Keratinocyte (primary cell): ENCODE data around the gene RTN4R.

ENCODE experiments used
- EZH2 ChIP-seq: IDR thresholded peaks from one replicate; pipeline ENCODE4 v1.6.1; 2012; ENCODE audit warnings: inconsistent platforms, mild to moderate bottlenecking, low read length, moderate library complexity
- TF ChIP-seq, protein P1 (sequence below), 3 experiments: IDR thresholded peaks in 1 of 3; conservative IDR thresholded peaks in 1 of 3; optimal IDR thresholded peaks in 1 of 3; 2 replicates in 2 of 3; 3 replicates in 1 of 3; pipeline versions ENCODE3 to v1.5.1; 2011; ENCODE audit warnings: low read length in 3 of 3, mild to moderate bottlenecking in 3 of 3, moderate library complexity in 2 of 3, control low read depth in 1 of 3, inconsistent platforms in 1 of 3; ENCODE audit not compliant: insufficient read depth in 2 of 3; ENCODE audit errors: extremely low read depth in 1 of 3

DNA sequence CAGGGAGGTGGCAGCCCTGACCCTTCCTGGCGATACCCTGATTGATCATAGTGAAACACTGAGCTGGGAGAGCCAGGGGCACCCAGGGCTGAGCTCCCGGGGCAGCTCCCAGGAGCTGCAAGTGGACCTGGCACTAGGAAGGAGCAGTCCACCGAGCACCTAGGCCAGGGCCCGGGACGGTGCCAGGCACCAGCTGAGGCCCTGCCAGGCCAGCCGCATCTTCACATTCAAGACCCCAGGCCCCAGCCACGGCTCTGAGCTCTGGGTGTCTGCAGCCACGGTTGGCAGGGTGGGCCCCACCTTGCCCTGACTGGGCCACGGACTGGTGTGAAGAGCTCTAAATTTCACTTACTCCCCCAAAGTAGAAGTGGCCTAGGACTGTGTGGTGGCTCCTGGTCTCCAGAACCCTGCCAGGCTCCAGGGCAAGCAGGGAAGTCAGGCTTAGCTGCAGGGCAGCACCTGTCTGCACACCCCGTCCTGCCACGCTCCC, 58.3 kb downstream of the RTN4R start:
- TF ChIP-seq, protein P1, sequence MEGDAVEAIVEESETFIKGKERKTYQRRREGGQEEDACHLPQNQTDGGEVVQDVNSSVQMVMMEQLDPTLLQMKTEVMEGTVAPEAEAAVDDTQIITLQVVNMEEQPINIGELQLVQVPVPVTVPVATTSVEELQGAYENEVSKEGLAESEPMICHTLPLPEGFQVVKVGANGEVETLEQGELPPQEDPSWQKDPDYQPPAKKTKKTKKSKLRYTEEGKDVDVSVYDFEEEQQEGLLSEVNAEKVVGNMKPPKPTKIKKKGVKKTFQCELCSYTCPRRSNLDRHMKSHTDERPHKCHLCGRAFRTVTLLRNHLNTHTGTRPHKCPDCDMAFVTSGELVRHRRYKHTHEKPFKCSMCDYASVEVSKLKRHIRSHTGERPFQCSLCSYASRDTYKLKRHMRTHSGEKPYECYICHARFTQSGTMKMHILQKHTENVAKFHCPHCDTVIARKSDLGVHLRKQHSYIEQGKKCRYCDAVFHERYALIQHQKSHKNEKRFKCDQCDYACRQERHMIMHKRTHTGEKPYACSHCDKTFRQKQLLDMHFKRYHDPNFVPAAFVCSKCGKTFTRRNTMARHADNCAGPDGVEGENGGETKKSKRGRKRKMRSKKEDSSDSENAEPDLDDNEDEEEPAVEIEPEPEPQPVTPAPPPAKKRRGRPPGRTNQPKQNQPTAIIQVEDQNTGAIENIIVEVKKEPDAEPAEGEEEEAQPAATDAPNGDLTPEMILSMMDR (optimal IDR thresholded peaks at IDR 0.05 in 1 of 3, IDR thresholded peaks at IDR 0.05 in 1 of 3, conservative IDR thresholded peaks at IDR 0.05 in 1 of 3; ENCODE audit: extremely low read depth in 1 of 3, insufficient read depth in 2 of 3, low read length in 3 of 3), result no peak
- no peak for TF ChIP-seq EZH2
